Aorta (tissue), 5 donors: ENCODE measurements around the gene ANKLE2. TPM values are rescaled to one million over a fixed set of nuclear protein-coding genes. Genes with fewer than 3 reads are reported as not detected.
A peak's percentile ranks its signal among the peaks of the same experiment; 100 is the strongest.

ENCODE experiments used
- ATAC-seq: fragments of 200-7000 bp; cut with Tn5 transposase; one replicate; pipeline ENCODE4 v1.9.1; 2022; ENCODE audit warnings: moderate library complexity; ENCODE audit not compliant: low FRiP score
- DNase-seq, 2 donors: peaks; one replicate each; pipeline ENCODE4 v3.0.0-alpha.2; 2020
- H3K27ac ChIP-seq, 2 donors: one replicate each; pipeline ENCODE4 v1.5.1; 2013; ENCODE audit warnings: low read length in 2 of 2, mild to moderate bottlenecking in 2 of 2, moderate library complexity in 2 of 2, control low read depth in 1 of 2, inconsistent platforms in 1 of 2, low read depth in 1 of 2
- H3K27me3 ChIP-seq, 2 donors: one replicate each; pipeline ENCODE4 v1.6.1; 2013; ENCODE audit warnings: control low read depth in 1 of 2, low read length in 1 of 2, mild to moderate bottlenecking in 1 of 2, moderate library complexity in 1 of 2; ENCODE audit not compliant: insufficient read depth in 2 of 2, control insufficient read depth in 1 of 2
- H3K36me3 ChIP-seq, 2 donors: one replicate each; pipeline ENCODE4 v1.6.1; 2013; ENCODE audit warnings: control low read depth in 1 of 2, low read length in 1 of 2, mild to moderate bottlenecking in 1 of 2; ENCODE audit not compliant: insufficient read depth in 2 of 2, control insufficient read depth in 1 of 2
- H3K4me1 ChIP-seq, 2 donors: one replicate each; pipeline ENCODE4 v1.6.1; 2013; ENCODE audit warnings: low read length in 2 of 2, control low read depth in 1 of 2, mild to moderate bottlenecking in 1 of 2, moderate library complexity in 1 of 2; ENCODE audit not compliant: insufficient read depth in 2 of 2, control insufficient read depth in 1 of 2
- H3K4me3 ChIP-seq, 2 donors: one replicate each; pipeline ENCODE4 v1.5.1; 2013; ENCODE audit warnings: low read length in 2 of 2, control low read depth in 1 of 2, mild to moderate bottlenecking in 1 of 2
- H3K9me3 ChIP-seq: one replicate; pipeline ENCODE4 v1.6.1; 2013; ENCODE audit warnings: mild to moderate bottlenecking, low read length; ENCODE audit not compliant: control insufficient read depth
- WGBS, 2 donors: extraction: QIAGEN DNeasy Blood & Tissue Kit; methylation state at CpG; one replicate each; pipeline ENCODE4 v1.1.7; 2013; 5-methylcytosine and 5-hydroxymethylcytosine counted together
- intact Hi-C, 2 donors: fragments of 100-400 bp; cut with DNase I; formaldehyde crosslinking; loops; one replicate each; pipeline versions ENCODE4 v1.14.2 to v1.15.0; 2022
- polyA plus RNA-seq, 2 donors: library from polyadenylated mRNA; stranded (reverse); fragments of 200-250 nt; gene quantifications; one replicate each; pipeline ENCODE4 v1.2.3, GENCODE V29; 2013
- total RNA-seq, 2 donors: library from RNA; stranded (reverse); fragmentation: NEBNext Ultra II Directional; extraction: Animal tissue kit (Norgen Biotek cat#: 25700); gene quantifications; one replicate each; pipeline ENCODE4 v1.2.1, GENCODE V29; 2021
- donor health status: healthy with polysubstance abuse.
- donor health status: Bipolar disorder and iron deficiency.
- donor health status: DM: no; HTN: no; CAD: no.
- donor health status: DM: no; HTN: no; CAD: no.
- donor health status: DM: yes; HTN: yes; CAD: no.

The ANKLE2 gene
- total and polyA plus RNA-seq, 4 donors, result 7.6 to 65.1 (median 53.9) TPM

- 0 to 1% methylated on average over 32 to 55 of the region's 55 CpGs for WGBS, 2 donors
- H3K9me3 ChIP-seq, result no peaks in the 10 kb centered on the region
- no peaks in the 10 kb centered on the region for H3K36me3 ChIP-seq
- no peaks in the 10 kb centered on the region for H3K27me3 ChIP-seq
- H3K4me1 ChIP-seq, result no peaks in the 10 kb centered on the region
- H3K4me3 ChIP-seq, result peak overlapping the region; percentile 55 to 98
- peak; percentile 12 for ATAC-seq
- peak overlapping the region in 1 of 2 donors; percentile 24 for H3K27ac ChIP-seq
- intact Hi-C loops, result loop anchor here in 1 of 2 donors (2.0 kb wide), 1 partner anchor 24 kb away; the partner anchor contains the start of gene PGAM5
- DNase-seq, result no peak
Observed at GRCh38 chr12:132686825-132687210, 74.8 kb downstream of the ANKLE2 start.

GRCh38 chr12:132685400-132685799 is 76.2 kb downstream of the ANKLE2 start:
- no peaks in the 10 kb centered on the region for H3K27me3 ChIP-seq
- no peaks in the 10 kb centered on the region for H3K36me3 ChIP-seq
- 72 to 81% methylated on average over 5 of the region's 5 CpGs for WGBS, 2 donors
- intact Hi-C loops, result no loop called here
- H3K4me1 ChIP-seq, result no peaks in the 10 kb centered on the region
- no peak overlapping the region for H3K27ac ChIP-seq
- H3K9me3 ChIP-seq, result no peaks in the 10 kb centered on the region
- ATAC-seq, result no peak
- H3K4me3 ChIP-seq, result no peak overlapping the region
- no peak for DNase-seq

GRCh38 chr12:132677492-132677891 is 84.1 kb downstream of the ANKLE2 start:
- 92 to 94% methylated on average over 9 of the region's 9 CpGs for WGBS, 2 donors
- ATAC-seq (no peak), DNase-seq (no peak)
- Histone ChIP-seq H3K9me3 (no peaks in the 10 kb centered on the region), H3K36me3 (peaks cover 2 to 5% of the 10 kb centered on the region in 2 donors), H3K27me3 (no peaks in the 10 kb centered on the region), H3K4me3 (no peak overlapping the region), H3K27ac (no peak overlapping the region), H3K4me1 (no peaks in the 10 kb centered on the region)
- intact Hi-C loops, result no loop called here

GRCh38 chr12:132675757-132676432 is 85.7 kb downstream of the ANKLE2 start:
- WGBS, 2 donors, result 90 to 94% methylated on average over 14 of the region's 14 CpGs
- Histone ChIP-seq H3K4me1 (no peaks in the 10 kb centered on the region), H3K4me3 (no peak overlapping the region), H3K9me3 (no peaks in the 10 kb centered on the region), H3K27ac (no peak overlapping the region), H3K27me3 (no peaks in the 10 kb centered on the region), H3K36me3 (peaks cover 2 to 9% of the 10 kb centered on the region in 2 donors)
- DNase-seq (no peak), ATAC-seq (no peak)
- intact Hi-C loops, result no loop called here

Other genes with a start within 250 kb of the ANKLE2 start
- gene LRCOL1, start 151.2 kb downstream of the ANKLE2 start, total RNA-seq, result 1 to 10 TPM in 1 of 2 donors, not detected in 1; 1.2 TPM
- under 1 TPM in 1 of 2 donors, not detected in 1; 0.59 TPM for gene LRCOL1, start 151.2 kb downstream of the ANKLE2 start, polyA plus RNA-seq
- under 1 TPM in 1 of 2 donors, not detected in 1; 0.27 TPM for gene P2RX2, start 143.1 kb downstream of the ANKLE2 start, total RNA-seq
- not detected for gene P2RX2, start 143.1 kb downstream of the ANKLE2 start, polyA plus RNA-seq
- 10 to 100 TPM; 33.0 to 46.8 TPM for gene POLE, start 74.5 kb downstream of the ANKLE2 start, total RNA-seq
- gene POLE, start 74.5 kb downstream of the ANKLE2 start, polyA plus RNA-seq, result 10 to 100 TPM in 1 of 2 donors, 1 to 10 TPM in 1; 7.5 to 41.4 TPM
- 10 to 100 TPM; 13.0 to 16.3 TPM for gene PXMP2, start 74.2 kb downstream of the ANKLE2 start, total RNA-seq
- 10 to 100 TPM; 23.8 to 70.7 TPM for gene PXMP2, start 74.2 kb downstream of the ANKLE2 start, polyA plus RNA-seq
- 10 to 100 TPM; 12.9 to 17.3 TPM for gene PGAM5, start 51.0 kb downstream of the ANKLE2 start, total RNA-seq
- 1 to 10 TPM; 6.6 to 7.8 TPM for gene PGAM5, start 51.0 kb downstream of the ANKLE2 start, polyA plus RNA-seq
- 10 to 100 TPM; 83.1 to 91.2 TPM for gene GOLGA3, start 67.0 kb upstream of the ANKLE2 start, total RNA-seq
- gene GOLGA3, start 67.0 kb upstream of the ANKLE2 start, polyA plus RNA-seq, result 10 to 100 TPM; 17.9 to 21.8 TPM
- gene CHFR, start 125.8 kb upstream of the ANKLE2 start, total RNA-seq, result 10 to 100 TPM; 53.4 to 58.7 TPM
- gene CHFR, start 125.8 kb upstream of the ANKLE2 start, polyA plus RNA-seq, result 10 to 100 TPM in 1 of 2 donors, 1 to 10 TPM in 1; 9.1 to 36.5 TPM
- 10 to 100 TPM; 13.7 to 19.4 TPM for gene ZNF605, start 194.5 kb upstream of the ANKLE2 start, total RNA-seq
- gene ZNF605, start 194.5 kb upstream of the ANKLE2 start, polyA plus RNA-seq, result 1 to 10 TPM; 1.0 to 6.8 TPM
- 10 to 100 TPM; 10.5 to 16.7 TPM for gene ZNF26, start 224.5 kb upstream of the ANKLE2 start, total RNA-seq
- gene ZNF26, start 224.5 kb upstream of the ANKLE2 start, polyA plus RNA-seq, result 1 to 10 TPM in 1 of 2 donors, under 1 TPM in 1; 0.75 to 6.4 TPM